Left ventricle myocardium superior (tissue), 1 donor: Measurements from ENCODE around the gene S1PR3. TPM values are rescaled to one million over a fixed set of nuclear protein-coding genes. Genes with fewer than 3 reads are reported as not detected.
A peak's percentile ranks its signal among the peaks of the same experiment; 100 is the strongest.

Experiments used
- ATAC-seq: fragments of 200-7000 bp; cut with Tn5 transposase; one replicate; pipeline ENCODE4 v1.9.1; 2020; ENCODE audit warnings: mild to moderate bottlenecking, moderate library complexity
- DNase-seq: peaks from one replicate; pipeline ENCODE4 v3.0.0-alpha.2; 2020
- intact Hi-C: fragments of 100-400 bp; cut with micrococcal nuclease; formaldehyde crosslinking; loops from one replicate; pipeline ENCODE4 v1.11.0; 2022
- total RNA-seq: library from RNA; stranded (reverse); fragmentation: NEBNext Ultra II Directional; extraction: Animal tissue kit (Norgen Biotek cat#: 25700); gene quantifications from one replicate; pipeline ENCODE4 v1.2.1, GENCODE V29; 2021
- donor health status: DM: no; HTN: yes; CAD: no; lungs with severe emphysema.

Gene S1PR3
- total RNA-seq, 1 donor from 2014 or later, result 19.8 TPM

DNA sequence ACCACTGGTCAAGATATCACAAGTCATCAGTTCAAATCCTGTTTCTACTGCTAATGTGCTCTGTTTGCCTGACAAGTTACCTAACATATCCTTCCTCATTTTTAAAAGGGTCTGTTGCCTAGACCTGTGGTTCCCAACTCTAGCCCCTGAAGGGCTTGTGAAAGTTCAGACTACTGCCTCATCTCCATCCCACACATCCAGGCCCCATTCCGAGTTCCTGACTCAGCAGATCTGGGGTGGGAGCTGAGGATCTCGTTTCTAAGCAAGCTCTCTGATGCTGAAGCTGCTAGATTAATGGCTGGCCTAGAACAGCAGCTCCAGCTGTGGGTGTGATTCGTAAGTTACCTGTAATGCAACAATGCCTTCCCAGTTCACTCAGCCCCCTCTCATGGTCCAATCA lies 32.5 kb downstream of the S1PR3 start:
- intact Hi-C loops, result no loop called here
- ATAC-seq (no peak), DNase-seq (no peak)

GRCh38 chr9:89024727-89025126 lies 33.5 kb downstream of the S1PR3 start:
- no peak for ATAC-seq
- DNase-seq, result no peak
- intact Hi-C loops, result no loop called here

GRCh38 chr9:89025553-89025952 lies 34.3 kb downstream of the S1PR3 start:
- intact Hi-C loops, result no loop called here
- ATAC-seq (no peak), DNase-seq (no peak)

DNA sequence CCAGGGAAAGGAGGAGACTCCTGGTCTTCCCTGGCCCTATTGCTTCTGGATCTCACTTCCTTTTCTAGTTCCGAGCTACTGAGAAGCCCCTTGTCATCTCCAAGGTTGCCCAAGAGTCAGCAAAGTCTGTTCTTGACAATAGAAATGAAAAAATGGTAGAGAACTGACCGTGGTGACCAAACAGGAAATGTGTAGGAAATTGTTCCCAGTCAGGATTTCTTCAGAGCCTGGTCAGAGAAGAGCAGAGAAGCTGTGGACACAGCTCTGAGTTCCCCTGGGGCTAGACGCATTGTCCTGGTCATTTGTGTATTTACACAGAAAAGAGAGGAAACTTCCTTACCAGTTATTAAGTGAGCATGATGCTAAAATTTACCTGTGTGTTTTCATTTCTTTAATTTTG lies 35.6 kb downstream of the S1PR3 start:
- intact Hi-C loops, result no loop called here
- no peak for ATAC-seq

GRCh38 chr9:89029788-89030187 lies 38.5 kb downstream of the S1PR3 start:
- intact Hi-C loops, result no loop called here

More for the DNA sequence above, 35.6 kb downstream of the S1PR3 start:
- DNase-seq, result no peak

DNA sequence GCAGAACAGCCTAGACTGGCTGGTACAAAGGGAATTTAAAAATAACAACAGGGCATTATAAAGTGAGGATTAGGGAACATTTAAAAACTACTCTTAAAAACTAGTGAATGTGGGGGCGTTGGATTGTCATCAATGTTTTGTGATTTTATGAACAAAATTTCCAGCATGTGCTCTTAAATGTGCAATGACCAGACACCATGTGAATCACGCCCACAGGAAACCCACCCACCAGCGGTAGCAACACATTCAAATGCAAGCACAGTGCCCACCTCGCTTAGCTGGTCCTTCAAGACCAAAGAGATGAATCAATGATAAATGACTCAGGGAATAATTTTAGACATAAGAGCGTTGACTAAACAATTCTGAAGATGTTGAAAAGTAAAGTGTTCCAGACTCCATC lies 40.9 kb downstream of the S1PR3 start:
- DNase-seq, result no peak
- no peak for ATAC-seq
- intact Hi-C loops, result no loop called here

More at GRCh38 chr9:89029788-89030187, 38.5 kb downstream of the S1PR3 start:
- no peak for ATAC-seq
- no peak for DNase-seq

DNA sequence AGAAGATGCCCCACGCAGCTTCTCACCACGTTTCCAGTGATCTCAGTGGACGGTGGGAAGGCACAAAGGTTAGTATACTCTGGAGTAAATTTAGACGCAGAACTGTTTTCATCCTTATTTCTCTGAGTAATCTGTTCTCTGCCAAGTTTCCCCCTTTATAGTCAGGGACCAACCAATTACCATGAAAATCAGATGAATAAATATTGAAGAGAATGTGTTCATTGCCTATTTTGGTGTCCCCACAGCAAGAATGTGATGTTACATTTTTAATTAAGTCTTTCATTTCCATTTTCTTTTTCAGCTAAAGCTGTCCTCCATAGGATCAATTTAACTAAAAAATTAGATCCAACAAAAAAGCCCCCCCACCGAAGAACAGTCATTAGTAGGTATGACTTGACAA lies 41.4 kb downstream of the S1PR3 start:
- intact Hi-C loops, result no loop called here
- DNase-seq (no peak), ATAC-seq (no peak)

GRCh38 chr9:89036383-89036782 lies 45.1 kb downstream of the S1PR3 start:
- DNase-seq, result no peak
- intact Hi-C loops, result no loop called here
- peak; percentile 61 for ATAC-seq

DNA sequence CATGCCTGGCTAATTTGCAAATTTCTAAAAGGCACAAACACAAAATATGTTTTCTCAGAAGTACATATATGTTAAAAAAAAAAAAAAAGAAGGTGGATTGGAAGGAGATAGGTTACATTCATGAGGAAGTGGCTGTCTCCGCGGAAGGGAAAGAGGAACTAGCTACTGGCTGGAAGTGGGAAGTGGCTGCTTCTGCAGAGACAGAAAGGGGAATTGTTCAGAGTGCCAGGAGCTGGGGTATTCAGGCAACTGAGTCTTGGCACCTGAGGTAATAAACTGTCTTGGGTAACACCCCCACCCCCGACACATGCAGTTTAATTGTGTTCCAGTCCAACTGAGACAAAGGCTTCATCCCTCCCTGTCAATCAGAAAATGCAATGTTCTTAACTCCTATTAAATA lies 45.6 kb downstream of the S1PR3 start:
- DNase-seq, result no peak
- peak; percentile 32 for ATAC-seq
- intact Hi-C loops, result no loop called here

- ATAC-seq (no peak), DNase-seq (no peak)
- intact Hi-C loops, result no loop called here
Observed at GRCh38 chr9:89037346-89037745, 46.1 kb downstream of the S1PR3 start.

DNA sequence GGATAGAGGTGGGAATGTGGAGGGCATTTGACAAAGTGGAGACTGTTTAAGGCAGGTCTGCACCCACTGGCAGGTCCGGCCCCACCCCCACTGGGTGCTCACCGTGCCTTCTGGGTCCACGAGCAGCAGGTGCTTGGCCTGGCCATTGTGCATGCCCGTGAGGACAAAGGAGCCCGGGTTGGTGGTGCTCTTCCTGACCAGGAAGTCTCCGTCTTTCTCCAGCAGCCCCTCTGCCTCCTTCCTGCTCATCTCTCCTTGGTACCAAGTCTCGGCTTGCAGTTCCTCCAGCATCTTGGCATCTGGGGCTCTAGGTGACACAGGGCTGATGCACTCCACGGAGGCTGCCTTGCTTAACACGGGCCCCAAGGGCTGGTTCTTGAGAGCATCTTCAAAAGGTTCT lies 46.6 kb downstream of the S1PR3 start:
- ATAC-seq (no peak), DNase-seq (no peak)
- intact Hi-C loops, result no loop called here

- peak; percentile 92 for ATAC-seq
- intact Hi-C loops, result no loop called here
- no peak for DNase-seq
Observed at GRCh38 chr9:89038382-89039103, 47.3 kb downstream of the S1PR3 start.

- DNase-seq, result no peak
- no peak for ATAC-seq
- intact Hi-C loops, result no loop called here
Observed at GRCh38 chr9:89039104-89039465, 47.8 kb downstream of the S1PR3 start.

- ATAC-seq (no peak), DNase-seq (no peak)
- intact Hi-C loops, result no loop called here
Observed at GRCh38 chr9:89039664-89040063, 48.4 kb downstream of the S1PR3 start.

DNA sequence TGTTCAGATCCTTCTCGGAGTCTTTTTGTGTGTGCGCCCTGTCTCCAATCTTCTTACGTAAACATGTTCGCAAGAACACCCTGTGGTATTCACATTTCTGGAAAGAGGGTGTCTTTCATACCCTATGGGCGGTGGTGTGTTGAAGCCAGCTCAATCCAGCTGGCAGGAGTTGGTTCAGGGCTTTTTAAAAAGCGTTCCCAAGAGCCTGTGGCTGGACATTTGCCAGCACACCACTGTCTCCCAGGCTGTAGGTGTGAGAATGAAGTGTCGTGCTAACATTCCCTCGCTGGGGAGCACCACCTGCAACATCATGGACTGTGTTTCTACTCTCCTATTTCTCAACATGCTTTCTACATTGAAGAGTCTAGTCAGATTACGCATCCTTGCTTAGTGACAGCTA lies 51.7 kb downstream of the S1PR3 start:
- intact Hi-C loops, result no loop called here
- DNase-seq (no peak), ATAC-seq (no peak)

DNA sequence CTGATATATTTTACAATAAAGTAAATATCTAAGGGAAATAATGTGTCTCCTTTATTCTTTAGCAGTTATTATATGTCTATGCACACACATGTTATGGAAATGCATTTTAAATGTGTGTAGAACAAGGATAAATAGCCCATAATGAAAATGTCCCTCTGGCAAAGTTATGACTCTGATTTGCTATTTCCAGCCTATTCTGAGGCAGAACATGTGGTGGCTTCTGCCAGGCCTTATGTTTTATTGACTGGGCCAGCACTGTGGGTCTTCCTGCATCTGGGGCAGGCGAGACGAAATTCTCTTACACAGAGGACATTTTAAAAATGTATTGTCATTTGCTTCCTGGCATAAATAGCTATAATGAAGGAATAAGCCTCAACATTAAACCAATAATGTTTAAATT lies 52.8 kb downstream of the S1PR3 start:
- DNase-seq (no peak), ATAC-seq (no peak)
- intact Hi-C loops, result no loop called here

DNA sequence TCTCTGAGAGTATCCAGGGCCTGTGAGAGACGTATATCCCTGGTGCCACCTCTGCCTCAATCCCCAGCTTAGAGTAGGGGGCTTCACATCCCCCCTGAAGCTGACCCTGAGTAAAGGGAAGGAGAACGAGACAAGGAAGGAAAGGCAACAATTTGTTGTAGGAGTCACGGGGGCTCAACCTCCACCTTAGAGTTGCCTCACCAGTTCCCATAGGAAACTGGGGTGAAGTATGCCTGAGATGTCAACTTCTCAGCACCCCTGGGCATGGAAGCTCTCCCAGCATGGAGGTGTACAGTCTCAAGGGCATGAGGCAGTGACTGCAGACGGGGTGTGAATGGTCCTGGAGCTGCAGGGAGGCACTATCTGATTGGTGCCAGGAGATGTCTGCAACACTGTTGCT lies 53.6 kb downstream of the S1PR3 start:
- DNase-seq (no peak), ATAC-seq (no peak)
- intact Hi-C loops, result no loop called here

DNA sequence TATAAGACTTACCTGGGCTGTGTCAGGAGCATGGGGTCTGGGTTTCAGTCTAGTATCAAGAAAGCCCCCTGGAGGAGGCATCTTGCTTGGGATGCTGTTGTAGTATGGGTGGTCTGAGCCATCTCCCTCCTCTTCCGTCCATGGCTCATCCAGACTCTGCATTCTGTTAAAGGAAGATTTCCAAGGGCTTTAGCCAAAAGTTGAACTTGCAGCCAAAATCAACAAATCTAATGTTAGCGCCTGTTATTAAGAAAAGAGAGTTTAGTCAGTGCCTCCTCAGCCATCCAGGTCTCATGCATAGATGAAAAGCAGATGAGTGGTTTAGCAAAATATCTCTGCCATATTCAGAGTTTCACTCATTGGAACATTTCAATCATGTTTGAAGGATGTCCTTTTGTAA lies 55.6 kb downstream of the S1PR3 start:
- DNase-seq (no peak), ATAC-seq (peak; percentile 92)
- intact Hi-C loops, result no loop called here

DNA sequence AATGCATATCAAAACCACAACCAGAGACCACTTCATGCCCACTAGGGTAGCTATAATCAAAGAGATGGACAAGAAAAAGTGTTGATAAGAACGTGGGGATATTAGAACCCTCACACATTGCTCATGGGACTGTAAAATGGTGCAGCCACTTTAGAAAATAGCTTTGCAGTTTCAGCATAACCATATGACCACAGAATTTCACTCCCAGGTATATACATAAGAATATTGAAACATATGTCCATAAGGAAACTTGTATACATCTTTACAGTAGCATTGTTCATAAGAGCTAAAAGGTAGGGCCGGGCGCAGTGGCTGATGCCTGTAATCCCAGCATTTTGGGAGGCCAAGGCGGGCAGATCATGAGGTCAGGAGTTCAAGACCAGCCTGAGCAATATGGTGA lies 56.4 kb downstream of the S1PR3 start:
- DNase-seq (no peak), ATAC-seq (no peak)
- intact Hi-C loops, result no loop called here

GRCh38 chr9:89048616-89049015 lies 57.3 kb downstream of the S1PR3 start:
- DNase-seq (no peak), ATAC-seq (no peak)
- intact Hi-C loops, result no loop called here

DNA sequence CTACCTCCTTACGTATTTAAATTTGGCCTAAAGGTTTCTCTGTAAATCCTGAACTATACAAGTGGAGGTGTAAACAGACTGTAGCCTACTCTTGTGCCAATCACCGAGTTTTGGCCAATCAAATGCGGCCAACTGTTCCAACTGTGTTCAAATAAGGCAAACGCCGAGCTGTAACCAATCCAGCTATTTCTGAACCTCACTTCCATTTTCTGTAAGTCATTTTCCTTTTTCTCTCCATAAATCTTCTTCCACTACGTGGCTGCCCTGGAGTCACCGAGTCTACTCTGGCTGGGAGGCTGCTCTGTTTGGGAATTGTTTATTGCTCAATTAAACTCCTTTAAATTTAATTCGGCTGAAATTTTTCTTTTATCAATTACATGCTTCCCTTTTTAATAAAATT lies 58.4 kb downstream of the S1PR3 start:
- ATAC-seq (no peak), DNase-seq (no peak)
- intact Hi-C loops, result no loop called here
